Stimulated activated CD4-positive, alpha-beta T cell treated with anti-CD3 and anti-CD28 coated beads, Interleukin-1b, Interleukin-23, amount 100 ng/mL, for 48 hours (primary cell): ENCODE data around the gene IMPA2.
"Not testable (repeated sequence)": the region's sequence is repeated elsewhere in the genome, so short reads cannot be mapped to it uniquely, and the experiment has no call there.

ENCODE experiments used
- DNase-seq: peaks from one replicate; pipeline ENCODE4 v3.0.0-alpha.2; 2020

Gene IMPA2

DNA sequence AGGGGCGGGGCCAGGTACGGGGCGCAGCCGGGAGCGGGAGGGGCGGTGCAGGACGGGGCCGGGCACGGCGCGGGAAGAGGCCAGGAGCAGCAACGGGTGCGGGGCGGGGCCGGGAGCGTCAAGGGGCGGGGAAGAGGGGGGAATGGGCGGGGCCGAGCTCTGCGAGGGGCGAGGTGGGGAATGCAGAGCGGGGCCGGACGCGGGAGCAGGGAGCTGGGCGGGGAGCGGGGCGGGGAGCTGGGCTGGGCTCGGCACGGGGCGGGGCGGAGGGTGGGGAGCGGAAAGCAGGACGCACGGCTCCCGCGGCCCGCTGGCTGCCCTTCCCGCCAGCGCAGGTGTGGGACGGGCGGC lies at the start of gene IMPA2:
Gene IMPA2 (plus strand): TSS at position 316 of the 351 bp plus-strand sequence. CDS start 163 bp downstream, outside the sequence.
- DNase-seq = no peak

DNA sequence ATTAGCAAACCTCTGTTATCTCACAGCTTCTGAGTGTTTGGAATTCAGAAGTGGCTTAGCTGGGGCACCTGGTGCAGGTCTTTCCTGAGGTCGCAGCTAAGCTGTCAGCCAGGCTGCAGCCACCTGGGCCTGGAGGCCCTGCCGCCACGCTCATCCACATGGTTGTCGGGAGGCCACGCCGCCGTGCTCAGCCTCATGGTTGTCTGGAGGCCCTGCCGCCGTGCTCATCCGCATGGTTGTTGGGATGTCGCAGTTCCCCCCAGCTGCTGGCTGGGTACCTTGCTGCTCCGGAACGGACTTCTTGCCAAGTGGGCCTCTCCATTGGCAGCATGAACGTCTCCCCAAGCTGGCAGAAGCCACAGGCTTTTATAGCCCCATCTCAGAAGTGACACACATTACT lies 48.9 kb upstream of the IMPA2 start:
- no peak for DNase-seq

DNA sequence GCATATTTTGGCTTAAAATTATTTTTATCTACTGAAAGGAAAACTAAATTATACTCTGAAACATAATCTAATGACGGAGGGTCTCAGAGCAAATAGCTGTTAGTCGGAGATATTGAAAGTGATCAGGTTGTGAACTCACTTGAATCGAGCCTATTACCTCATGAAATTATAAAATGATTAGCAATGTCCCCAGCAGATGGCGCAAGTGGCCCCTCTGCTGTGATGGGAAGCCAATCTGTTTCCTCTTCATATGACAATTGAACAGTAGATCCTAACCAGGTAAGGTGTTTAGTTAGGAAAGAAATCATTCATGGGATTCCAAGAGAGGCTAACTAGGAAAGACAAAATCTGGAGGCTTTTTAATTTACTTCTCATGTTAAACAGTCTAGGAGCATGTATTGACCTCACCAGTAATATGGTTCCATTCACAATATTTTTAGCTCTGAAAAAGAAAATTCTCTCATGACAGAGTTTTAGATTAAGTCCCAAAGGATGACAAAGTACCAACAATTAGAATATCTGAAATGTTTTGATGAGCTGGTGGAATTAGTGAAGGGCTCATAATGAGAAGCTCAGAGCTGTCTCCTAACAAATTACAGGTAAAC lies 43.3 kb upstream of the IMPA2 start:
- DNase-seq = peak; percentile 60

DNA sequence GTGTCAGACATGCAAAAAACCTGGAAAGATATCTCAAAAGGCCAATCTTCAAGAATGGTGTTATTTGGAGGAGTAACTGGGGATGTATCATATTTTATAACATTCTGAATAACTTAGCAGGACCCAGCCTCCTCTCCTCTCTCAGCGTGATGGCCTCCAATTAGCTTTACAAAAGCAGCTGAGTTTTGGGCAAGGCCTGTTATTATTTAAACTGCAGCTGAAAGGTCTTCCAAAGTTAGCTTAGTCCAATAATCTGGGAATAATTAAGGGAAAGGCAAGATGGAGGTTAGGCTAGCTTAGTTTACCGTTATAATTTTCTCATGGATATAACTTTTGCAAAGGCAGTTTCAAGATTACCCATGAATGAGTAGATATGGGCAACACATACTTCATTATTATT lies 40.4 kb upstream of the IMPA2 start:
- DNase-seq = no peak

DNA sequence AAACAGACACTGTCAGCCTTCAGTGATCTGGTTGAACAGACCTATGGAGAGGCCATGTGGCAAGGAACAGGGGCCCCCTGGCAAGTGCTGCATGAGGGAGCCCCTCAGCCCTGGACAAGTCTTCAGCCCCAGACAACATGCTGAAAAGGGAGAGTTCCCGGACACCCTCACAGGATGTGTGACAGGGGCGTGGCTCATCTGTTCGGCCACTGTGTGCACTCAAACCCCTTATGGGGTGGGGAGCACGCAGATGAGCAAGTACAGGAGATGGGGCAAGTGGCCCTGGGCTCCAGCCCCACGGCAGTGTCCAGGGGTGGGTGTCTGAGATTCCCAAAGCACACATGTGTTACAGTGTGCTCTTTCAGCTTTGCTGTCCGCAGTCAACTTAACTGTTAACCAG lies 37.8 kb upstream of the IMPA2 start:
- DNase-seq = no peak

DNA sequence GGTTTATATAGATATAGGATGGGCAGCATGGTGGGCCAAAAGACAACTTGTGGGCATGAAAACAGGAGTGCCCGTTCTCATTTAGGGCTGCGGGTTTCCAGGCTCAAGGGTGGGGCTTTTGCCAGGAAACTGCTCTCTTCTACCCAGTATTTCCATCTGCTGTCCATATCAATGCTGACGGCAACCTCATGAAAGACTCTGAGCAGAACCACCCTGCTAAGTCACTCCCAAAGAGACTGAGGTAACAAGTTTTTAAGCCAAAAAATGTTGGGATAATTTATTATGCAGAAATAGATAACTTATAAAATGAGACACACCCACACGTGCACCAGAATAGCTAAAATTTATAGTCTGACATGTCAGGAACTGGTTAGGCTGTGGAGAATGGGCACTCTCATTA lies 37.1 kb upstream of the IMPA2 start:
- DNase-seq = no peak

DNA sequence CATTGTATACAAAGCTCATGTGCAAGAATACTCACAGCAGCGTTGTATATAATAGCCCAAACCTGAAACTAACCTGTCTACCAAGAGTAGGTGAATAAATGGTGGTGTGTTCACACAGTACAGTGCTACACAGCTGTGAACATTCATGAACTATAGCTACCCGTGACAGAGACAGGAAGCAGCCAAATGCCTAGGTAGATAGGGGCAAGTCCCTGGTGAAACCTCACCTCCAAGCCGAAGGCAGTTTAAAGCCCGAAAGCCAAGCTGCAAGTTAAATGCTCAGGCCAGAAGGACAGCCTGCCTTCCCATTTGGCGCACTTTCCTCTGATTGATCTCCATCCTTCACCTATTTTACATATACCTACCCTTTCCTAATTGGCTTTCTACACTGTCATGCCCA lies 36.5 kb upstream of the IMPA2 start:
- DNase-seq = no peak

DNA sequence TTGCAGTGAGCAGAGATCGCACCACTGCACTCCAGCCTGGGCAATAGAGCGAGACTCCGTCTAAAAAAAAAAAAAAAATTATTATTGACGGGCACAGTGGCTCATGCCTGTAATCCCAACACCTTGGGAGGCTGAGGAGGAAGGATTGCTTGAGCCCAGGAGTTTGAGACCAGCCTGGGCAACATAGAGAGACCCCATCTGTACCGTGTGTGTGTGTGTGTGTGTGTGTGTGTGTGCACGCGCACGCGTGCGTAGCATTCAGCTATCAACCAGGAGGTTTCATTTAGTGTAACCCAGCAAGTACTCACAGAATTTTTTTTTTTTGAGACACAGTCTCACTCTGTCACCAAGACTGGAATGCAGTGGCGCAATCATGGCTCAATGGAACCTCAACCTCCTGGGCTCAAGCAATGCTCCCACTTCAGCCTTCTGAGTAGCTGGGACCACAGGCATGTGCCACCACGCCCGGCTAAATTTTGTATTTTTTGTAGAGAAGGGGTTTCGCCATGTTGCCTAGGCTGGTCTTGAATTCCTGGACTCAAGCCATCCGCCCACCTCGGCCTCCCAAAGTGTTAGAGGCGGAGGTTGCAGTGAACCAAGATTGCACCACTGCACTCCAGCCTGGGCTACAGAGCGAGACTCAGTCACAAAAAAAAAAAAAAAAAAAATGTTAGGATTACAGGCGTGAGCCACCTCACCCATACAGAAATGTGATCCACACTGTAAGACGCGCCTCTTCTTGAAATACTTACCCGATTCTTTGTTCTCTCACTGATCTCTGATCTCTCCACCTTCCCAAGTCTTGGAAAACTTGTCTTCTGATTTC lies 35.3 kb upstream of the IMPA2 start:
- DNase-seq = not testable (repeated sequence)

DNA sequence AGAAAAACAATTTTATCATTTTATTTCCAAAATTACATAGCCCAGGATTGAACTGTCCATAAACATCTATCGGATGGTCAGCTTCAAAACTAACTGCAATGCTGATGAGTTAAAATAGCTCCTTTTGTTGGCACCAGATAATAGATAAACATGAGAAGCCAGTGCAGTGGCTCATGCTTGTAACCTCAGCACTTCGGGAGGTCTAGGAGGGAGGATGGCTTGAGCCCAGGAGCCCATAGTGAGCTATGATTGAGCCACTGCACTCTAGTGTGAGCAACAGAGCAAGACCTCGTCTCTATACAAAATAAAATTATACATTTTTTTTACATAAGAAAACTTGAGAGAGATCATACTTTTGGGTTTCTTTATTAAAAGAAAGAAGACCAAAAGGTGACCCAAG lies 34.6 kb upstream of the IMPA2 start:
- no peak for DNase-seq

DNA sequence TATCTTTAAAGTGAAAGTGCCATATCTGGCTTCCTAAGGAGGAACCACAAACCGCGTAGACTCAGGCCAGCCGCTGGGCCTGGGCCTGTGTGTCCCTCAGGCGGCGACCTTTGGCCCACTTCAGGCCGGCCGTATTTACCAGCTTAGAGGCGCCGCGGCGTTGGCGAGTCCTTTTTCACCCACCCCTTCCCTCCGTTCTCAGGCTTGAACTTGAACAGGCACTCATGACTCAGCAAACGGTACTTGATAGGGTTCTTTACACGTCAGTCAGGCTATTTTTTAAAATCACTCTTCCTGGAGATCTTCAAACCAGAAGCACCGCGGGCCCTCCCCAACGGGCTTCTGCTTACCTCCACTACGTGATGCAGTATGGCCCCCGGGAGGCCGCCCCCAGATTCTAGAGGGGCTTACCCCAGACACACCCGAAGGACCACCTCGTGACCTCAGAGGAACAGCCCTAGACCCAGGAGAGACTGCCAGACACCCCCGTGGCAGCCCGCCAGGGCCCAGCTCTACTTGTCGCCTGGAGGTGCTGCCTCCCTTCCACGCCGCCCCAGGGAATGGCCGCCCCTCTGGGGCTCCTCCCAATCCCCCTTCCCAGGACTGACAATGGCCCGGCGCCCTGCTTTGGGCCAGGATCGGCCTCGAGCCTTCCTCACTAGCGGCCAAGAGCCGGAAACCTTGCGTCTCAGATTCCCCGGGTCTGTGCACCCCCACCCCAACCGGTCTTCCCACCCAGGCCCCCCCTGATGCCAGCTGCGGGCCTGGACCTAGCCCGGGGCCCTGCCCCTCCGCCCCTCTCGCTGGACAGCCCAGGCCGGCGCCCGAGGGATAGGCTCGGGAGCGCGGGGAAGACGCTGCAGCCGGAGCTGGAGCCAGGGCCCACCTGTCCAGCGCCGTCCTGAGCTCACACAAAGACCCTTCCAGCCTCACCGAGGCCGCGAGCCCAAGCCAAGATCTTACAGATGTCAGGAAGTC lies 33.8 kb upstream of the IMPA2 start:
- DNase-seq = peak; percentile 69

DNA sequence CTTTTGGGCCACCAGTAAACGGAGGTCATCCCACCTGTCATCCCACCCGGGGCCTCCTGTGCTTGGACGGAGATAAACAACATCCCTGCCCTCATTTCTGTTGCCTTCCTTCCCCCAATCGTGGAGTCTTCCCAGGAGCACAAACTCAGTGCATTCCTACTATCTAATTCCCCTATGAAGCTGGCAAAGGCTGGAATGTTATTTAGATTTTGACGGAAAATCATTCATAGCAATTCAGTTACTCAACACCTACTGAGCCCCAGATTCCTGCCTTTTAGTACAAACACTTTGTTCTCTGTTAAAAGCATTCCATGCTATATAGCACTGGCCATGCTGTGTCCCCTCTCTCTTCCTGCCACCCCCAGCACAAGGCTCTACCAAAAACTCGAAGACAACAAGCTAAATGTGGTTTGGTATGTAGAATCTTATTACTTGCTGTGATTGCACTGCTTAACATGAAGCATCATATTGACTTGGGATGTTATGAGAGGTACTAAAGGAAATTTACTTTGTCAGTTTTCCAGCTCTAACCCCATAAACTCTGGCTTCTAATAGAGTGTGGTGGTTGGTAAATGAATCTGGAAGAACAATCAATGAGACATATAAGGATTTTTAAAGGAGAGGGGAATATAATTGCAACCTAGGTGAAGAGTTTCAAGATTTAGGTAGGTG lies 32.3 kb upstream of the IMPA2 start:
- no peak for DNase-seq

DNA sequence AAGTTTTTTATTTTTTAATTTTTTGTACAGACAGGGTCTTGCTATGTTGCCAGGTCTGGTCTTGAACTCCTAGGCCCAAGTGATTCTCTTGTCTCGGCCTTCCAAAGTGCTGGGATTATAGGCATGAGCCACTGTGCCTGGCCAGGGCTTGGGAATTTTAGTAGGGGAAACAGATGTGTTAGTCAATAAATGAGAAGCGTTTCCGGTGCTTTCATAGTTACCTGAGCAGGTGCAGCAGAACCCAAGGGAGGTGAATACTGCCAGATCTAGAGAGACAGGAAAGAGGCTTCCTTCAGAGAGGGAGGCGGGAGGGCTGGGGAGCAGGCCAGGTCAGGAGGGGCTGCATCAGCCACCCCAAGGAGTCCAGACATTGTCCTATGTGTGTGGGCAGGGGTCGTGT lies 30.5 kb upstream of the IMPA2 start:
- DNase-seq = no peak

DNA sequence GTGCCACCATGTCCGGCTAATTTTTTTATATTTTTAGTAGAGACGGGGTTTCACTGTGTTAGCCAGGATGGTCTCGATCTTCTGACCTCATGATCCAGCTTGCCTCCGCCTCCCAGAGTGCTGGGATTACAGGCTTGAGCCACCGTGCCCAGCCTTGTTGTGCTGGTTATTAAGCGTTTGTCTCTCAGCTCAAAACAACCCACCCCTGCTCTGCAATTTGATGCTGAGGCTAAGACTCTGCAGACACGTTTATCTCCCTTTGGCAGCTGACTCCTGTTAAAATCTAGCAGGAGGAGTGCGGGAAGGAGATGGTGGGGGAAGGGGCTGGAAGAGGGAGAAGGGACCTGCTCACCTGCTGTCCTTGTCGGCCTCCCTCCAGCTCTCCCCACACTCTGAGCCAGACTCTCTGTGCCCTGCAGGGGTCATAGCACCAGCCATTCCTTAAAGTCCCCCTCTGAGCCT lies 29.9 kb upstream of the IMPA2 start:
- no peak for DNase-seq

DNA sequence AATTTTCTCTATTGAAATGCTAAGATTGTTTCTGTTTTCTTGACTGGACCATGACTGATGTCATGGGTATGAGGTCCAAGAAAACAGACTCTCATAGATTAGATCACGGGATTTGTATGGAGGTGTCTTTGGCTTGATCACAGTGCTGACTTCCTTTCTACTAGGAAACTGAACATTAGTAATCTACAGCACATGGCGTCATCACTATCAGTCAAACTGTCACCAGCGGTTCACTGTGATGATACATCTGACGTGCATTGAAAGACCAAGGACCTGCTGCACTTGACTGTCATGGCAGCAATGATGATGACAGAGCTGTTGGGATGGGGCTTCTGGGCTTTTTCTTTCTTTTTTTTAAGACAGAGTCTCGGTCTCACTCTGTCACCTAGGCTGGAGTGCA lies 28.2 kb upstream of the IMPA2 start:
- DNase-seq = peak; percentile 10

DNA sequence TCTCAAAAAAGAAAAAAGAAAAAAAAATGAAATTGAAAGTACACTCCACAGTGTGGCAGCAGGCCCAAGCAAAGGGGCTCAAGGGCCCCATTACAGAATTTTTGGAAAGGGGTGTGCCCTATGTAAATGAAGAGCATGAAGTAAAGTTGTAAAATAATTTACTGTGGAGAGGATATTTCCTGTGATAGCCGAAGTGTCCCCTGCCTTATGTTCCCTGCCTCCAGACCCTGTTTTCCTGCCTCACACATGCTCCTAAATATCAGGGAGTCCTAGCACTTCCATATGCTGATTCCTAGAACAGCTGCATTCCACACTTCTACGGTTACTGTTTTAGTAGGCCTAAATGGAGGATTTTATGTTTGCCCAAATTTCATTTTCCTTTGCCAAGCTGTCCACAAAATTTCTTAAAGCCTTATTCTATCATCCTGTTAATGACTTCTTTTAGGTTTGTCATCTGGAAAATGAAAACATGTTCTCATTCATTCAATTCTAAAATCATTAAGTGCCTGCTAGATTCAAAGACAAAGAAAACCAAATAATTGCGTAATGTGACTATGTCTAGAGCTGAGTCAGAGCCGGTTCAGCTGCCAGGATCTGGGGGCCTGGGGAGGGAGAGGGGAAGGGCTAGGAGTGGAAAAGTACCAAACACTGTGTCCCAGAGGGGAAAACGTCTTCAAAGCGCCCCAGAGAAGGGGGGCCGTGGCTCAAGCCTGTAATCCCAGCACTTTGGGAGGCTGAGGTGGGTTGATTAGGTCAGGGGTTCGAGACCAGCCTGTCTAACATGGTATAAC lies 25.9 kb upstream of the IMPA2 start:
- DNase-seq = no peak

DNA sequence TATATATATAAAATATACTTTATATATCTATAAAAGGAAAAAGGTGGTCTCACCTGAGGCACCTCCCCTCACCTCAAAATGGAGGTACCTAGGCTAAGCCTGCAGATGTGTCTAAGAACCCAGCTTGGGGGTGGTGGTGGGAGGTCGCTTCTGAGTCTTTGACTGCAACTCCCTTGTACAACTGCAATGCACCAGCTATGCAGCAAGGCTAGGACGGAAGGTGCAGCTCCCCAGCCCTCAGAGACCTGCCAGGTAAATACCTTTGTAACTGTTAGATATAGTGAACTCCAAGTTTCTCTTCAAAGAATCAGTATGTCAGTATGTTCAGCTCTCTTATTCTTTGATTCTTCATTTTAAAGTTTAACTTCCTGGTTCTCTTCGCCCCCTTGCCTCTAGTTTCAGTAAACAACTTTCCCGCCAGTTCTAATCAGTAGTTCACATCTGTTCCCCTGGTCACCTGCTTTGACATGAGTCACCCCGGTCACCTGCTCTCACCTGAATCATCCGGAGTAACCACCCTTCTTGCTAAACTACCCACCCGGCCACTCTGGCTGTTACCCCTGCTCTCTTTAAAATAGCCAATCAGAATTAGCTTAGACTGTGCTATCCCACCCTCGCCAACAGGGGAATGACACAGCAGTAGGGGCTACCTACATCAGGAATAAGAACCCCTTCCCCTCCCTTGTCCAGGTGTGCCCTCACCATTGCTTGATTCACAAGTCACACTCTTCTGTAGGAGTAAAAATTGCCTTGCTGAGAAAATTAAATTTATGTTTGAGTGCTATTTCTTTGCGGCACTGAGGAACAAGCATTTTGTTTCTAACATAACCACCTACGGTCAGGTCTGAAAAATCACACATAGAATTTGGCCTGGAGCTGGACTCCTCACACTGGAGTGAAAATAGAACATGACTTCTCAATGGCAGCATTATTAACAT lies 24.7 kb upstream of the IMPA2 start:
- no peak for DNase-seq

DNA sequence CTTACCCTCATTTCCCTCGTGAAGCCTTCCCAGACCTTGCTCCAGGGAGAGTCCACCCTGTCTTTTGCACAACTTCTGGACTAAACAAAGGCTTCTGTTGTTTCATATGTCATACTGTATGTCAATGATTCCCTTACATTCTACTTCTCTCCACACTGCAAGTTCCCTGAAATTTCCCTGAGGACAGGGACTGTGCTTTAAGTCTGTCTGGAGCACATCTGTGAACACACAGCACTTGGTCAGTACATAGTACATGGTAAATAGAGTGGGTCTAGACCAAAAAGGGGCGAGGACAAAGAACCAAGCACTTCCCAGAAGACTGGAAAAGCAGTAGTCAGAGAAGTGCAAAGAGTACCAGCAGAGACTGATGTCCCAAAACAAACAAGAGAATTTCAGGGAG lies 23.7 kb upstream of the IMPA2 start:
- DNase-seq = no peak

DNA sequence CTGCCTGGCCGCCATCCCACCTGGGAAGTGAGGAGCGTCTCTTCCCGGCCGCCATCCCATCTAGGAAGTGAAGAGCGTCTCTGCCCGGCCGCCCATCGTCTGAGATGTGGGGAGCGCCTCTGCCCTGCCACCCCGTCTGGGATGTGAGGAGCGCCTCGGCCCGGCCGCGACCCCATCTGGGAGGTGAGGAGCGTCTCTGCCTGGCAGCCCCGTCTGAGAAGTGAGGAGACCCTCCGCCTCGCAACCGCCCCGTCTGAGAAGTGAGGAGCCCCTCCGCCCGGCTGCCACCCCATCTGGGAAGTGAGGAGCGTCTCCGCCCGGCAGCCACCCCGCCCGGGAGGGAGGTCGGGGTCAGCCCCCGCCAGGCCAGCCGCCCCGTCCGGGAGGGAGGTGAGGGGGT lies 21.7 kb upstream of the IMPA2 start:
- not testable (repeated sequence) for DNase-seq

DNA sequence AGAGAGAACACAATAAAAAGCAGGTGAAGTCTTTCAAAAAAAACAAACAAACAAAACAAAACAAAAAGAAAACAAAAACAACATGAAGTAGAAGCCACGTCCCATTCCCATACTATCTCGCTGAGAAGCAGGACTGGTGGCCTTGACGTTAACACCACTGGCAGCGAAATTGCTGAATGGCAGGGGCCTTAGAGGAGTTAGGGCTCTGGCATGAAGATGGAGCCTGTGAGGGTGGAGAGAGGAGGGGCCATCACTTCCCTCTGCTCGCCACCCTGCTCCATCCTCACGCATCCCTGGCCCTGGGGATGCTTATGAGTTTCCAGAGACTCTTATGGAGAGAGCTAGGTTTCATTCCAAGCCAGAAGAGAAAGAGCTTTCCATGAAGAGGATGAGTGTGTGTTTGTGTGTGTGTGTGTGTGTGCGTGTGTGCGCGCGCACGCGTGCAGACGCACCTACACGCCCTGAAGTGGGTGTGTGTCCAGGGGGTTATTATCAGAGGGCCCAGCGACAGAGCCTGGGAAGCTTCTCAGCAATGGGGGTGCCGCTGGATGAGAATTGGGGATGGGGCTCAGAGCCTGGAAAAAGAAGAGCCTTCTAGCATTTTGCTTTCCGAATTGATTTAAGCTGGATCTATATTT lies 20.4 kb upstream of the IMPA2 start:
- no peak for DNase-seq

DNA sequence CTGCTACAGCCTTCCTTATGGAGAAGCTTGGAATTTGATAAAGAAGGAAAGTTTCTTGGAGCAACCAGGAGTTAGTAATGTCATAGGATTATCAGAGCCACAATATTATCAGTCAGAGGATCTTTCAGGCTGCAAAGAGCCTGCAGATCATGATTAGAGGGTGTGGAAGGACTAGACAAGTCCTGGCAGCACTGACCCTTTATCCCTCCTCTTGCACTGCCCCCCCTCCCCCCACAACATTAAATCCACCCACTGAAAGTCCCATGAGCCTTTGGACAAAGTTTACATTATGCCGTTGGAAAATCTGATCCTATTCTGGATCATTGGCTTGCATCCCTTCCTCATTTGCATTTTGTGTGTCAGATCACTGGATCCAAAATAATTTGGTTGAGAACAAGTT lies 18.7 kb upstream of the IMPA2 start:
- no peak for DNase-seq
